ENCODE results near the gene PIM1. TPM values are rescaled to one million over a fixed set of nuclear protein-coding genes. Genes with fewer than 3 reads are reported as not detected.

The PIM1 gene
- total RNA-seq, 1 experiment from 2014 or later, result 42.1 TPM

- no peak overlapping the region for H3K27ac ChIP-seq (ENCODE audit: low read length)
- no peaks in the 10 kb centered on the region for H3K9me3 ChIP-seq (ENCODE audit: control insufficient read depth, insufficient read depth, low read depth, low read length)
- in situ Hi-C loops (cut with HindIII; ENCODE audit: low pct_unique_long_range_greater_than_20kb, low sequenced_read_pairs) (no loop called here), intact Hi-C loops (cut with micrococcal nuclease; ENCODE audit: unreplicated experiment) (loop anchor here (5.0 kb wide), 2 partner anchors 38 to 42 kb away; no protein-coding TSS in a partner anchor)
- no peak for TF ChIP-seq TCF7L2 (IDR thresholded peaks at IDR 0.05; ENCODE audit: low read depth, low read length)
- TF ChIP-seq SIN3A (IDR thresholded peaks at IDR 0.05; ENCODE audit: borderline replicate concordance, insufficient read depth, low read depth, low read length), result no peak
- TF ChIP-seq REST (IDR thresholded peaks at IDR 0.05; ENCODE audit: insufficient read depth in 1 of 2, low read depth in 2 of 2, low read length in 1 of 2), result no peak
- no peak for TF ChIP-seq POLR2AphosphoS5 (IDR thresholded peaks at IDR 0.05; ENCODE audit: low read depth, low read length)
- TF ChIP-seq CTCF (IDR thresholded peaks at IDR 0.05), result no peak
- no peak for ATAC-seq
- H3K36me3 ChIP-seq (ENCODE audit: control insufficient read depth, insufficient read depth, low read length), result peaks cover 12% of the 10 kb centered on the region
- CTCF ChIA-PET, result interaction anchor here (0.7 kb wide), 1 partner anchor 123 kb away, joined by 3 read pairs; no protein-coding TSS in a partner anchor
- POLR2A ChIA-PET, result interaction anchor here (0.6 kb wide), 1 partner anchor 12 kb away, joined by 3 read pairs; no protein-coding TSS in a partner anchor
- H3K4me3 ChIP-seq (ENCODE audit: low read depth in 2 of 2, low read length in 2 of 2), result no peak overlapping the region
- peaks cover 20% of the 10 kb centered on the region for H3K4me1 ChIP-seq (ENCODE audit: control insufficient read depth, insufficient read depth, low read length)
- BruUV-seq (replicated peaks), result TSS peak; percentile 77
- DNase-seq (ENCODE audit: low read depth, low spot score), result no peak
- H3K27me3 ChIP-seq (ENCODE audit: control insufficient read depth, insufficient read depth, low read length), result no peaks in the 10 kb centered on the region
These were observed 4.8 kb downstream of the PIM1 start for GRCh38 chr6:37174515-37175331.

- no peak for ATAC-seq
- Histone ChIP-seq H3K9me3 (ENCODE audit: control insufficient read depth, insufficient read depth, low read depth, low read length) (no peaks in the 10 kb centered on the region), H3K4me3 (ENCODE audit: low read depth in 2 of 2, low read length in 2 of 2) (no peak overlapping the region), H3K27ac (ENCODE audit: low read length) (no peak overlapping the region), H3K4me1 (ENCODE audit: control insufficient read depth, insufficient read depth, low read length) (peaks cover 20% of the 10 kb centered on the region), H3K36me3 (ENCODE audit: control insufficient read depth, insufficient read depth, low read length) (peaks cover 12% of the 10 kb centered on the region), H3K27me3 (ENCODE audit: control insufficient read depth, insufficient read depth, low read length) (no peaks in the 10 kb centered on the region)
- intact Hi-C loops (cut with micrococcal nuclease; ENCODE audit: unreplicated experiment), result loop anchor here (5.0 kb wide), 1 partner anchor 37 kb away; no protein-coding TSS in a partner anchor
- TF ChIP-seq POLR2AphosphoS5 (IDR thresholded peaks at IDR 0.05; ENCODE audit: low read depth, low read length), result no peak
- no peak for TF ChIP-seq TCF7L2 (IDR thresholded peaks at IDR 0.05; ENCODE audit: low read depth, low read length)
- TF ChIP-seq REST (IDR thresholded peaks at IDR 0.05; ENCODE audit: insufficient read depth in 1 of 2, low read depth in 2 of 2, low read length in 1 of 2), result no peak
- TF ChIP-seq SIN3A (IDR thresholded peaks at IDR 0.05; ENCODE audit: borderline replicate concordance, insufficient read depth, low read depth, low read length), result no peak
- TF ChIP-seq CTCF (IDR thresholded peaks at IDR 0.05), result no peak
- BruUV-seq (replicated peaks), result no TSS peak
- POLR2A ChIA-PET, result interaction anchor here (0.8 kb wide), 1 partner anchor 119 kb away, joined by 3 read pairs; no protein-coding TSS in a partner anchor
- in situ Hi-C loops (cut with HindIII; ENCODE audit: low pct_unique_long_range_greater_than_20kb, low sequenced_read_pairs), result no loop called here
- CTCF ChIA-PET, result no interaction called here
- no peak for DNase-seq (ENCODE audit: low read depth, low spot score)
These were observed 5.6 kb downstream of the PIM1 start for GRCh38 chr6:37175332-37176267.
